Measurements from ENCODE around the gene RITA1.

DNA sequence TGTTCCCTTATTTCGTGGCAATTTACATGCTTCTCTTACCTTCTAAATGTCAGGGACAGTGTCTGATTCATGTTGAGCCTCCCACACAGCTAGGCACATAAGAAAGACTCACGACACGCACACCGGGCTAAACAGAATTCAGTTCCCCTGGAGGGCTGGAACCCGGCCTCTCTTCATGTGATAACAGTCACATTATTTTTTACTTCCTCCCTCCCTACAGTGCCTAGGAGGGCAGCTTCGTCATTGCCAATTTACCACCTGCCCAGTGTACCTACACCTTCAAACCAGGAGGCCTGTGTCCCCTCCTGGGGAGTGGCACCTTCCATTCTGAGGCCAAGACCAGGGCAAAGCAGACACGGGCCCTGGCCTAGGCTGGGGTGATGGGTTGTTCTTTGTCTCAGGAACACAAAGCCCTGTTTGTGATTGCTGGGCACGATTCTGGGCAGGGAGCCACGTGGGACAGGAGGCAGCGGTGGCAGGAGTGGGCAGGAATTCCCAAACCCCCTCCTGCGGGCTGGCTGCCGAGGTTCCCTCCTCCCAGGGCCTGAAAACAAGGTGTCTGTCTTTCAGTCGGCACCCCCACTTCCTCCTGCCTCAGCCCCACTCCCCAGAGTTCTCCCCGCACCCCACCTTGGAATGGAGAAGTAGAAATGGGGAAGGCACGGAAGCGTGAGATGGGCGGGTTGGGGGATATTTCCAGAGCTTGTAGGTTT, 43.2 kb upstream of the RITA1 start:
- no peak for TF ChIP-seq POLR2A (IDR thresholded peaks at IDR 0.05; ENCODE audit: low read length)
- TF ChIP-seq, protein P1, sequence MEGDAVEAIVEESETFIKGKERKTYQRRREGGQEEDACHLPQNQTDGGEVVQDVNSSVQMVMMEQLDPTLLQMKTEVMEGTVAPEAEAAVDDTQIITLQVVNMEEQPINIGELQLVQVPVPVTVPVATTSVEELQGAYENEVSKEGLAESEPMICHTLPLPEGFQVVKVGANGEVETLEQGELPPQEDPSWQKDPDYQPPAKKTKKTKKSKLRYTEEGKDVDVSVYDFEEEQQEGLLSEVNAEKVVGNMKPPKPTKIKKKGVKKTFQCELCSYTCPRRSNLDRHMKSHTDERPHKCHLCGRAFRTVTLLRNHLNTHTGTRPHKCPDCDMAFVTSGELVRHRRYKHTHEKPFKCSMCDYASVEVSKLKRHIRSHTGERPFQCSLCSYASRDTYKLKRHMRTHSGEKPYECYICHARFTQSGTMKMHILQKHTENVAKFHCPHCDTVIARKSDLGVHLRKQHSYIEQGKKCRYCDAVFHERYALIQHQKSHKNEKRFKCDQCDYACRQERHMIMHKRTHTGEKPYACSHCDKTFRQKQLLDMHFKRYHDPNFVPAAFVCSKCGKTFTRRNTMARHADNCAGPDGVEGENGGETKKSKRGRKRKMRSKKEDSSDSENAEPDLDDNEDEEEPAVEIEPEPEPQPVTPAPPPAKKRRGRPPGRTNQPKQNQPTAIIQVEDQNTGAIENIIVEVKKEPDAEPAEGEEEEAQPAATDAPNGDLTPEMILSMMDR (IDR thresholded peaks at IDR 0.05): no peak
- TF ChIP-seq, protein P2, sequence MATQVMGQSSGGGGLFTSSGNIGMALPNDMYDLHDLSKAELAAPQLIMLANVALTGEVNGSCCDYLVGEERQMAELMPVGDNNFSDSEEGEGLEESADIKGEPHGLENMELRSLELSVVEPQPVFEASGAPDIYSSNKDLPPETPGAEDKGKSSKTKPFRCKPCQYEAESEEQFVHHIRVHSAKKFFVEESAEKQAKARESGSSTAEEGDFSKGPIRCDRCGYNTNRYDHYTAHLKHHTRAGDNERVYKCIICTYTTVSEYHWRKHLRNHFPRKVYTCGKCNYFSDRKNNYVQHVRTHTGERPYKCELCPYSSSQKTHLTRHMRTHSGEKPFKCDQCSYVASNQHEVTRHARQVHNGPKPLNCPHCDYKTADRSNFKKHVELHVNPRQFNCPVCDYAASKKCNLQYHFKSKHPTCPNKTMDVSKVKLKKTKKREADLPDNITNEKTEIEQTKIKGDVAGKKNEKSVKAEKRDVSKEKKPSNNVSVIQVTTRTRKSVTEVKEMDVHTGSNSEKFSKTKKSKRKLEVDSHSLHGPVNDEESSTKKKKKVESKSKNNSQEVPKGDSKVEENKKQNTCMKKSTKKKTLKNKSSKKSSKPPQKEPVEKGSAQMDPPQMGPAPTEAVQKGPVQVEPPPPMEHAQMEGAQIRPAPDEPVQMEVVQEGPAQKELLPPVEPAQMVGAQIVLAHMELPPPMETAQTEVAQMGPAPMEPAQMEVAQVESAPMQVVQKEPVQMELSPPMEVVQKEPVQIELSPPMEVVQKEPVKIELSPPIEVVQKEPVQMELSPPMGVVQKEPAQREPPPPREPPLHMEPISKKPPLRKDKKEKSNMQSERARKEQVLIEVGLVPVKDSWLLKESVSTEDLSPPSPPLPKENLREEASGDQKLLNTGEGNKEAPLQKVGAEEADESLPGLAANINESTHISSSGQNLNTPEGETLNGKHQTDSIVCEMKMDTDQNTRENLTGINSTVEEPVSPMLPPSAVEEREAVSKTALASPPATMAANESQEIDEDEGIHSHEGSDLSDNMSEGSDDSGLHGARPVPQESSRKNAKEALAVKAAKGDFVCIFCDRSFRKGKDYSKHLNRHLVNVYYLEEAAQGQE (IDR thresholded peaks at IDR 0.05): no peak
- TF ChIP-seq SREBF2 (IDR thresholded peaks at IDR 0.05): no peak
- TF ChIP-seq, protein P3, sequence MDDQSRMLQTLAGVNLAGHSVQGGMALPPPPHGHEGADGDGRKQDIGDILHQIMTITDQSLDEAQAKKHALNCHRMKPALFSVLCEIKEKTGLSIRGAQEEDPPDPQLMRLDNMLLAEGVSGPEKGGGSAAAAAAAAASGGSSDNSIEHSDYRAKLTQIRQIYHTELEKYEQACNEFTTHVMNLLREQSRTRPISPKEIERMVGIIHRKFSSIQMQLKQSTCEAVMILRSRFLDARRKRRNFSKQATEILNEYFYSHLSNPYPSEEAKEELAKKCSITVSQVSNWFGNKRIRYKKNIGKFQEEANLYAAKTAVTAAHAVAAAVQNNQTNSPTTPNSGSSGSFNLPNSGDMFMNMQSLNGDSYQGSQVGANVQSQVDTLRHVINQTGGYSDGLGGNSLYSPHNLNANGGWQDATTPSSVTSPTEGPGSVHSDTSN (IDR thresholded peaks at IDR 0.05): no peak
- no peak for TF ChIP-seq CEBPB (IDR thresholded peaks at IDR 0.05)
- no peak for TF ChIP-seq ESRRA (IDR thresholded peaks at IDR 0.05; ENCODE audit: borderline replicate concordance, low read length)
- TF ChIP-seq KDM5A (IDR thresholded peaks at IDR 0.05): no peak
- TF ChIP-seq HDAC2 (IDR thresholded peaks at IDR 0.05): no peak
- TF ChIP-seq GATA3 (IDR thresholded peaks at IDR 0.05; ENCODE audit: borderline replicate concordance): no peak
- no peak for TF ChIP-seq RAD21 (conservative IDR thresholded peaks at IDR 0.05 in 1 of 2, IDR thresholded peaks at IDR 0.05 in 1 of 2)
- no peak for TF ChIP-seq EP300 (IDR thresholded peaks at IDR 0.05)
- no peak for TF ChIP-seq MAX (IDR thresholded peaks at IDR 0.05)
- no peak for TF ChIP-seq RARB (CRISPR knock-in tag; IDR thresholded peaks at IDR 0.05)
